Measurements from ENCODE around the gene EIF2B1.
"Not testable (repeated sequence)": the region's sequence is repeated elsewhere in the genome, so short reads cannot be mapped to it uniquely, and the experiment has no call there.

Gene EIF2B1

GRCh38 chr12:123601602-123602489, 31.6 kb downstream of the EIF2B1 start, which contains the start of gene DDX55:
DDX55 (plus strand) TSS chr12:123602099; CDS start chr12:123602149, 50 bp downstream.
- TF ChIP-seq POLR2A (IDR thresholded peaks at IDR 0.05; ENCODE audit: low read length) (peak; percentile 90), GATA1 (IDR thresholded peaks at IDR 0.05; ENCODE audit: low read depth, low read length) (no peak)

GRCh38 chr12:123599721-123600120, 33.8 kb downstream of the EIF2B1 start:
- TF ChIP-seq GATA1 (IDR thresholded peaks at IDR 0.05; ENCODE audit: low read depth, low read length) (no peak), POLR2A (IDR thresholded peaks at IDR 0.05; ENCODE audit: low read length) (no peak)
- no peak for DNase-seq

More at GRCh38 chr12:123601602-123602489, 31.6 kb downstream of the EIF2B1 start, which contains the start of gene DDX55:
- peak; percentile 93 to 95 for DNase-seq

- TF ChIP-seq POLR2A (IDR thresholded peaks at IDR 0.05; ENCODE audit: low read length): no peak
Measured at GRCh38 chr12:123599310-123599709, 34.2 kb downstream of the EIF2B1 start.

GRCh38 chr12:123598522-123598921, 35.0 kb downstream of the EIF2B1 start:
- TF ChIP-seq GATA1 (IDR thresholded peaks at IDR 0.05; ENCODE audit: low read depth, low read length) (no peak), POLR2A (IDR thresholded peaks at IDR 0.05; ENCODE audit: low read length) (no peak)

More at GRCh38 chr12:123599310-123599709, 34.2 kb downstream of the EIF2B1 start:
- DNase-seq: no peak

GRCh38 chr12:123597100-123597499, 36.4 kb downstream of the EIF2B1 start:
- no peak for TF ChIP-seq GATA1 (IDR thresholded peaks at IDR 0.05; ENCODE audit: low read depth, low read length)
- no peak for TF ChIP-seq POLR2A (IDR thresholded peaks at IDR 0.05; ENCODE audit: low read length)
- DNase-seq: no peak

More at GRCh38 chr12:123598522-123598921, 35.0 kb downstream of the EIF2B1 start:
- no peak for DNase-seq

GRCh38 chr12:123595729-123596128, 37.8 kb downstream of the EIF2B1 start:
- DNase-seq: no peak
- TF ChIP-seq GATA1 (IDR thresholded peaks at IDR 0.05; ENCODE audit: low read depth, low read length) (no peak), POLR2A (IDR thresholded peaks at IDR 0.05; ENCODE audit: low read length) (no peak)

GRCh38 chr12:123591702-123592481, 41.6 kb downstream of the EIF2B1 start:
- TF ChIP-seq GATA1 (IDR thresholded peaks at IDR 0.05; ENCODE audit: low read depth, low read length) (no peak), POLR2A (IDR thresholded peaks at IDR 0.05; ENCODE audit: low read length) (no peak)
- DNase-seq: no peak

- no peak for DNase-seq
Measured at GRCh38 chr12:123580772-123581171, 52.7 kb downstream of the EIF2B1 start.

GRCh38 chr12:123578829-123579228, 54.7 kb downstream of the EIF2B1 start:
- DNase-seq: not testable (repeated sequence)

More at GRCh38 chr12:123580772-123581171, 52.7 kb downstream of the EIF2B1 start:
- TF ChIP-seq GATA1 (IDR thresholded peaks at IDR 0.05; ENCODE audit: low read depth, low read length): no peak
- TF ChIP-seq POLR2A (IDR thresholded peaks at IDR 0.05; ENCODE audit: low read length): no peak

GRCh38 chr12:123578243-123578642, 55.2 kb downstream of the EIF2B1 start:
- TF ChIP-seq GATA1 (IDR thresholded peaks at IDR 0.05; ENCODE audit: low read depth, low read length) (no peak), POLR2A (IDR thresholded peaks at IDR 0.05; ENCODE audit: low read length) (no peak)
- DNase-seq: no peak

GRCh38 chr12:123576611-123577010, 56.9 kb downstream of the EIF2B1 start:
- TF ChIP-seq GATA1 (IDR thresholded peaks at IDR 0.05; ENCODE audit: low read depth, low read length) (no peak), POLR2A (IDR thresholded peaks at IDR 0.05; ENCODE audit: low read length) (no peak)
- no peak for DNase-seq

- TF ChIP-seq GATA1 (IDR thresholded peaks at IDR 0.05; ENCODE audit: low read depth, low read length) (no peak), POLR2A (IDR thresholded peaks at IDR 0.05; ENCODE audit: low read length) (no peak)
- DNase-seq: no peak
Measured at GRCh38 chr12:123573870-123574269, 59.6 kb downstream of the EIF2B1 start.

GRCh38 chr12:123572391-123572790, 61.1 kb downstream of the EIF2B1 start:
- TF ChIP-seq POLR2A (IDR thresholded peaks at IDR 0.05; ENCODE audit: low read length) (no peak), GATA1 (IDR thresholded peaks at IDR 0.05; ENCODE audit: low read depth, low read length) (no peak)
- no peak for DNase-seq

GRCh38 chr12:123571343-123571813, 62.1 kb downstream of the EIF2B1 start:
- TF ChIP-seq GATA1 (IDR thresholded peaks at IDR 0.05; ENCODE audit: low read depth, low read length) (no peak), POLR2A (IDR thresholded peaks at IDR 0.05; ENCODE audit: low read length) (no peak)
- no peak for DNase-seq
